Uterus (tissue), 4 donors: ENCODE data around the gene NR2F1-AS1. TPM values are rescaled to one million over a fixed set of nuclear protein-coding genes. Genes with fewer than 3 reads are reported as not detected.

Experiments
- DNase-seq, 2 donors: peaks; one replicate each; pipeline ENCODE4 v3.0.0-alpha.2; 2019 to 2020
- H3K27ac ChIP-seq, 2 donors: fragments of 200-600 bp; sonication (generic); 1 replicate in 1 of 2; 2 replicates in 1 of 2; pipeline ENCODE4 v1.5.1; 2016 to 2018
- H3K27me3 ChIP-seq, 2 donors: fragments of 200-600 bp; sonication (generic); one replicate each; pipeline ENCODE4 v1.5.1; 2018 to 2019; ENCODE audit warnings: control low read depth in 1 of 2
- H3K36me3 ChIP-seq, 2 donors: fragments of 200-600 bp; sonication (generic); one replicate each; pipeline ENCODE4 v1.5.1; 2019; ENCODE audit warnings: control low read depth in 1 of 2
- H3K4me1 ChIP-seq, 2 donors: fragments of 200-600 bp; sonication (generic); one replicate each; pipeline ENCODE4 v1.5.1; 2018 to 2019; ENCODE audit warnings: control low read depth in 1 of 2
- H3K4me3 ChIP-seq, 2 donors: fragments of 200-600 bp; sonication (generic); 1 replicate in 1 of 2; 2 replicates in 1 of 2; pipeline ENCODE4 v1.5.1; 2018 to 2019; ENCODE audit warnings: mild to moderate bottlenecking in 1 of 2
- H3K9me3 ChIP-seq, 2 donors: fragments of 200-600 bp; sonication (generic); one replicate each; pipeline ENCODE4 v1.5.1; 2019; ENCODE audit warnings: control low read depth in 1 of 2
- CTCF ChIP-seq, 4 experiments: fragments of 200-600 bp in 2 of 4; fragments of 450-650 bp in 2 of 4; sonication (generic) in 2 of 4; IDR thresholded peaks; one replicate each; pipeline ENCODE4 v1.5.1; 2016 to 2019; ENCODE audit warnings: antibody characterized with exemption in 4 of 4, mild to moderate bottlenecking in 2 of 4, moderate library complexity in 1 of 4
- POLR2A ChIP-seq, 2 donors: fragments of 450-650 bp; IDR thresholded peaks; one replicate each; pipeline ENCODE4 v1.6.1; 2016; ENCODE audit warnings: antibody characterized with exemption in 2 of 2, mild to moderate bottlenecking in 1 of 2, moderate library complexity in 1 of 2
- intact Hi-C: fragments of 100-400 bp; cut with DNase I; formaldehyde crosslinking; loops from one replicate; pipeline ENCODE4 v1.15.1; 2023; ENCODE audit warnings: low total_unique reads
- total RNA-seq, 4 donors: library from RNA; depleted of rRNA in 3 of 4; stranded (reverse); fragments of >200 nt in 3 of 4; gene quantifications; one replicate each; pipeline versions ENCODE4 v1.1.0 to v1.2.4, GENCODE V29; 2014 to 2023
- donor health status: DM: yes; HTN: yes; CAD: no.

The NR2F1-AS1 gene
- total RNA-seq, 4 donors from 2014 or later = 4.4 to 46.1 (median 19.9) TPM

- no peak for DNase-seq
- Histone ChIP-seq H3K4me3 (no peak overlapping the region), H3K27ac (no peak overlapping the region), H3K4me1 (no peaks in the 10 kb centered on the region), H3K27me3 (no peaks in the 10 kb centered on the region), H3K9me3 (no peaks in the 10 kb centered on the region), H3K36me3 (no peaks in the 10 kb centered on the region)
- intact Hi-C loops = no loop called here
- no peak for TF ChIP-seq CTCF (IDR thresholded peaks at IDR 0.05)
- no peak for TF ChIP-seq POLR2A (IDR thresholded peaks at IDR 0.05)
Observed at GRCh38 chr5:93454896-93455295, 126.1 kb downstream of the NR2F1-AS1 start.

GRCh38 chr5:93452255-93452654 is 128.8 kb downstream of the NR2F1-AS1 start:
- Histone ChIP-seq H3K27ac (no peak overlapping the region), H3K9me3 (no peaks in the 10 kb centered on the region), H3K27me3 (no peaks in the 10 kb centered on the region), H3K4me1 (no peaks in the 10 kb centered on the region), H3K4me3 (no peak overlapping the region), H3K36me3 (no peaks in the 10 kb centered on the region)
- TF ChIP-seq CTCF (IDR thresholded peaks at IDR 0.05) (no peak), POLR2A (IDR thresholded peaks at IDR 0.05) (no peak)
- no peak for DNase-seq
- intact Hi-C loops = no loop called here

GRCh38 chr5:93438124-93438523 is 142.9 kb downstream of the NR2F1-AS1 start:
- Histone ChIP-seq H3K27me3 (no peaks in the 10 kb centered on the region), H3K4me3 (no peak overlapping the region), H3K36me3 (no peaks in the 10 kb centered on the region), H3K4me1 (no peaks in the 10 kb centered on the region), H3K27ac (no peak overlapping the region), H3K9me3 (peaks cover 0 to 4% of the 10 kb centered on the region in 2 donors)
- TF ChIP-seq CTCF (IDR thresholded peaks at IDR 0.05) (no peak), POLR2A (IDR thresholded peaks at IDR 0.05) (no peak)
- DNase-seq = no peak
- intact Hi-C loops = no loop called here

GRCh38 chr5:93436083-93436482 is 144.9 kb downstream of the NR2F1-AS1 start:
- Histone ChIP-seq H3K9me3 (no peaks in the 10 kb centered on the region), H3K27ac (no peak overlapping the region), H3K27me3 (no peaks in the 10 kb centered on the region), H3K4me3 (no peak overlapping the region), H3K4me1 (no peaks in the 10 kb centered on the region), H3K36me3 (no peaks in the 10 kb centered on the region)
- no peak for TF ChIP-seq CTCF (IDR thresholded peaks at IDR 0.05)
- no peak for TF ChIP-seq POLR2A (IDR thresholded peaks at IDR 0.05)
- no peak for DNase-seq
- intact Hi-C loops = no loop called here

- DNase-seq = no peak
- Histone ChIP-seq H3K9me3 (no peaks in the 10 kb centered on the region), H3K27ac (no peak overlapping the region), H3K27me3 (no peaks in the 10 kb centered on the region), H3K4me3 (no peak overlapping the region), H3K36me3 (no peaks in the 10 kb centered on the region), H3K4me1 (no peaks in the 10 kb centered on the region)
- intact Hi-C loops = no loop called here
- TF ChIP-seq CTCF (IDR thresholded peaks at IDR 0.05) = no peak
- TF ChIP-seq POLR2A (IDR thresholded peaks at IDR 0.05) = no peak
Observed at GRCh38 chr5:93433422-93433821, 147.6 kb downstream of the NR2F1-AS1 start.
